DLD1 (cell line): ENCODE data around the gene GALNT2.

Source experiments
- in situ Hi-C: cut with HindIII; loops from 2 replicates; pipeline ENCODE4 v1.10.0; 2017; ENCODE audit warnings: low sequenced_read_pairs

Gene GALNT2

DNA sequence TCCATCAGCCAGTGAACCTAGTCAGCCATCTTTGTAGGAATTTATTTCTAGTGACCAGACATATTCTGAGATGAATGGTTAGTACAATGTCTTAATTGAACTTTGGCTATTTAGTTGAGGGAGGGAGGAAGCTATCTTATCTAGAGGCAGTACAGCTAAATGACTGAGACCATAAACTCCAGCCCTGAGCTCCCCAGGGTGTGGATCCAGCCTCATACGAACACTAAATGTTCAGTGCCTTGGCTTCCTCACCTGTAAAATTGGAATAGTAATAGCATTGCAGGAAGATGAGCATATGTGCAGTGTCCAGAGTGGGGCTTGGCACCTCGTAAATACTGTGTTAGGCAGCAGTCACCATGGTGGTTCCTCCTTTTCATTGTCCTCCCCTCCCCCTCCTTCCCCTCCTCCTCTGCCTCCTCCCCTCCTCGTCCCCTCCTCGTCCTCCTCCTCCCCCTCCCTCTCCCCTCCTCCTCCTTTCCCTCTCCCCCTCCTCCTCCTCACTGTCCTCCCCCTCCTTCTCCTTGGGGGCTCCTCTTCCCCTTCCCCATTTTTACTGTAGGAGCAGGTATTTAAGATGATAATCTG is 108.2 kb downstream of the GALNT2 start:
- in situ Hi-C loops = no loop called here

DNA sequence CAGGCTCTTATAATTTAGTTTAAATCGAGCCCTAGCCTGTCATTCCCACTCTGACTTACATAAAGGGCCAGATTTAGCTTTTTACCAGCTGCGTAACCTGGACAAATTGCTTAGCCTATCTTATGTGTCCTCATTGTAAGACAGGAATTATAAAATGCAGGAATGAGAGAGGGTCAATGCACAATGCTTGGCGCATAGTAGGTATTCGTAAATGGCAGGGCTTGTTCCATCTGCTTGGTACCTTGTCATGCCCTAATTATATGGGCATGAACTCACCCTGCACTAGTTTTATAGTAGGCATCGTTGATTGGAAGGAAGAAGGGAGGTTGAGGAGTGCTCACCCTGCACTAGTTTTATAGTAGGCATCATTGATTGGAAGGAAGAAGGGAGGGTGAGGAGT is 108.8 kb downstream of the GALNT2 start:
- in situ Hi-C loops = no loop called here

DNA sequence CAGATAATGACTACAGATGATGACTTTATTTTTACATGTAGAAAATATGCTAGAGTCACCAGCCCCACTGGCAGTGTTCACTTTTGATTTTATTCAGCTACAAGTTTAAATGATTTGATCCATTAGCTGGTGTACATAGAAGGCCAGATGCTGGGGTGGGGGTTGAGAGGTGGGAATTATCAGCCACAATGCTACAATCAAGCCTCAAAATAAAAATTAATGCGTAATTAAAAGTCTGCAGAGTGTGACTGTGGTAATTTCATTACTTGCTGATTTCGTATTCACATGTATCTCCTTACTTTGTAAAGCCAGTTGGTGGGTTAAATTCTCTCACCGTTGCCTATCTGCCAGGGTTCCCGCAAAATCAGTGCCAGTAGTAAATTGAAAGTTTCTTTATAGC is 109.3 kb downstream of the GALNT2 start:
- in situ Hi-C loops = no loop called here

DNA sequence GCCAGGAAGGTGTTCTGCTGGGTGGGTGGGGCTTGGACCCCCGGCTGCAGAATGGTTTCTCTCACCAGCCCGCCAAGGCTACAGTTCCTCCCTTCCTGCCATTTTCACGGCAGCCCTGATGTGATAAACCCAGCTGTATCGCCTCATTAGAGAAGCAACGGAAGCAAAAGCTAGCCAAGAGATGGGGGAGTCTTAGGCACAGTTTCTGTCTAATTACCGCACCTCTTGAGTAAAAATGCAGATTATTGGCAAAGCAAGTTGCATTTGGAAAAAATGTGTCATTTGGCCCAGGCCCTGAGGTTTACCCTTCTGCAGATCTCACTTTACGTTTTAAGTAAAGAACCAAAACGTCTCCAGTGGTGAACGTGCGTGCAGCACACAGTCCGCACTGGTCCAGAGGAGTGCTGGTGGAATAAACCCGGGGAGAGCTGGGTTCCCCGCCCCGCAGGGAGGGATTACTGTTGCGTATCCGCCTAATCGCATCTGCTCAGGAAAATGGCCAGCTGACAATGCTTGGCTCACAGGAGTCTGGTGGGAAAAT is 109.9 kb downstream of the GALNT2 start:
- in situ Hi-C loops = no loop called here

DNA sequence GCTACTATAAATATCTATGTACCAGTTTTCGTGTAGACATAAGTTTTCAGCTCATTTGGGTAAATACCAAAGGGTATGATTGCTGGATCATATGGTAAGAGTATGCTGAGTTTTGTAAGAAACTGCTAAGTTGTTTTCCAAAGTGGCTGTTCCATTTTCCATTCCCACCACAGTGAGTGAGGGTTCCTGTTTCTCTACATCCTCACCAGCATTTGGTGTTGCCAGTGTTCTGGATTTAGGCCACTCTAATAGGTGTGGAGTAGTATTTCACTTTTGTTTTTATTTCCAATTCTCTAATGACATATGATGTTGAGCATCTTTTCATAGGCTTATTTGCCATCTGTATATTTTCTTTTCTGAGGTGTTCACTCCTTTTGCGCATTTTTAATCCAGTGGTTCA is 112.2 kb downstream of the GALNT2 start:
- in situ Hi-C loops = no loop called here

DNA sequence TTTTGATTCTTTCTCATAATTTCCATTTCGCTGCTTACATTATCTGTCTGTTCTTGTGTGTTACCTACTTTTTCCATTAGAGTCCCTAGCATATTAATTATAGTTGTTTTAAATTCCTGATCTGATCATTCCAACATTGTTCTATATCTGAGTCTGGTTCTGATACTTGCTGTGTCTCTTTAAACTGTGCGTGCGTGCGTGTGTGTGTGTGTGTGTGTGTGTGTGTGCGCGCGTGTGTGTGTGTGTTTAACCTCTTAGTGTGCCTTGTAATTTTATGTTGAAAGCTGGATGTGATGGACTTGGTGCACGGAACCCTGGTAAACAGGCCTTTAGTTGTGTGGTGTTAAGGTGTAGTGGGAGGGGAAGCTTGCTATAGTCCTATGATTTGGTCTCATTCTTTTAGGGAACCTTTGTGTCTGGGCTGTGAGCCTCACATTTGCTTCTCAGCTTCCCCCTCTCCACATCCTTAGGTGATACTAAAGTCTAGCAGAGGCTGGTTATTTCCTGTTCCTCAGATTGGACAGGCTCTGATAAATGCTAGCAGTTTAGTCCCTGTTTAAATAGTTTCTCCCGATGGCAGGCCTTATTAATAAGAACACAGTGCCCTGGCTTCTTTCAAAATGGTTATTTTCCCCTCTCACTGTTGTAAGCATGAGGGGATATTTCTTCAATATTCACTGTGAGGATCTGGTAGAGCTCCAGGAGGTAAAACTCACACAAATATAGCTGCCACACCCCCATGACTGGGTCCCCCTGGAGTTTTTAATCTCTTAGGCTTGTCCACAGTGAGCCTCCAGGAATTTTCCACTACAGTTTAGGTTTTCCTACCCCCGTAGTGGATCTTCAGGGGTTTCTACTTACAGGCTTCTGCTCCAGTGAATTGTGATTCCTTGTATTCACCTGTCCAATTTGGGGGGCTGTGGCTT is 118.3 kb downstream of the GALNT2 start:
- in situ Hi-C loops = no loop called here

DNA sequence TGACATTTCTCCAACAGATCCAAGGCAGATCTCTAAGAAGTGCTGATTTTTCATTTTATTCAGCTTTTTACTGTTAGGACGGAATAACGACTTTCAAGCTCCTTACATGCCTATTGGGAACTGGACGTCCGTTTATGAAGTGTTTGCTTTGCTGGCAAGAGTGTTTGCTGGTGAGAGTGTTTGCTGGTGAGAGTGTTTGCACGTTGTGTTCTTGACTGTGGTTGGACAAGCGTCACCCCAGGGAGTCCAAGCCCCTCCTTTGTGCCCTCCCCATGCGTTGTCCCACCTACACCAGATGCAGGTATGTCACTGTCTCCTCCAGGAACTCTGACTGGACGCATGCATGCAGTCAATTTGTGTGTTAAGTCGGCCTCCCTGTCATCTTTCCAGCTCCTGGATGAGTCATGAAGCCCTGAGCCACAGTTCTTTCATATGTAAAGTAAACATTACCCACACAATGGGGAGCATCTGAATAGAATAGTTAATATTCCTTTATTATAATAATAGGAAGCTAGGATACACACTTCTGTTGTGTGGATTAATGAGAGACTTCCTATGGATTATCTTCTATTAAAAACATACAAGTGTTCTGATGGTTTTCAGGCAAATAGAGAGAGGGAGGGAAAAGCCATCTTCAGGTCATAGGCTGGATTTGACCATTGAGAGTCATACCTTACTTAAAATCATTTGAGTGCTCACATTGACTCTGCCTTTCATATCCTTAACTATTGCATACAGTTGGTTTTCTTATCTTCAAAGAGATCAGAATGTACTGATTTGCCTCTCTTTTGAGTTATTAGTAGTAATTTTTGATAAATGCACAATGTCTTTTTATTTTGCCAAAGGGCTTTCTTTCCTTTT is 119.2 kb downstream of the GALNT2 start:
- in situ Hi-C loops = no loop called here

DNA sequence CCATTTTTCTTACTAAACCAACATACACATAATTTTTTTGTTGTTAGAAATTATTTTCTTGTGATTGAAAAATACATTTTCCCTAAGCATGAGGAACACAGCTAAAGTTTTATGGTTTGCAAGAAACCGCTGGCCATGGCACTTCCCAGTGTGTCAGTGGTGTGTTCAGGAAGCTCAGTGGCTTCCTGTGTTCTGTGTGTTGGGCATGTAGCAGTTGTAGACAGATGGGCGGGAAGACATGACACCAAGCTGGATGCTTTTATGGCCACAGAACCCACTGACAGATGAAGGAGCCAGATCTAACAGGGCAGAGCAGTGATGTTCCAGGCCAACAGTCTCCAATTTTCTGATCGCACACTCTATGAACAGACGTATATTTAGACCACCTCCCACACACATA is 119.8 kb downstream of the GALNT2 start:
- in situ Hi-C loops = no loop called here

DNA sequence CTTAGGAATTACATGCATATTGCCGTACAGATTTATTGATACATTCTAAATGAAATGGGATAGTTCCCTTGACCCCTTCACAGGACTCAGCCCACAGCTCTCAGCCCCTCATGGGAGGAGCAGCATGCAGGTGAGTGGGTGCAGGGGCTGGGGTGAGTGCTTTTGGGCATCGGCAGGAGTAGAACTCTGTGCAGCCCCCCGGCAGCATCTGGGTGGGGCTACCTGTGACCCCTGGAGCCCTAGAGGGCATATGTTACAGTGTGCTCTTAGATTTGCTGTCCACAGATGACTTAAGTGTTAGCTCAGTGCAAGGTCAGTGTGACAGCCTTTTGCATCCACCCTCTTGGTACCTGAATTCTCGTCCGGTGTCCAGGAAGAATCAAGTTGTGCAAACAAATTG is 120.3 kb downstream of the GALNT2 start:
- in situ Hi-C loops = no loop called here

DNA sequence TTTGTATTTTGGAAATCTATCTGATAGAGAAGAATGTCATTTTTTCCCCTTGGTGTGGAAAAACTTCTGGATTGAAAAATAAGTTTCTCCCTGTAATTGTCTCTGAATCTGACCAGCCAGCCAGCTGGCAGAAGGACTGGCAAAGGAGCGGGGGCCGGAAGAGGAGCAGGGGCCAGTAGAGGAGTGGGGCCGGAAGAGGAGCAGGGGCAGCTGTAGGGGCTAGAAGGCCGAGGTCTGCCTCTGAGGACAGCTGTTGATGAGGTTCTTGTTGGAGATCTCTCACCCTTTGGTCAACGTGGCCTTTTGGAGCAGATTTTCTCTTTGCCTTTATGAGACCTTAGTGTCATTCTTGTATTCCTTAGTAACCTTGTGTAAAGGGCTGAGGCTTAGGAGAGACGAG is 121.8 kb downstream of the GALNT2 start:
- in situ Hi-C loops = no loop called here

DNA sequence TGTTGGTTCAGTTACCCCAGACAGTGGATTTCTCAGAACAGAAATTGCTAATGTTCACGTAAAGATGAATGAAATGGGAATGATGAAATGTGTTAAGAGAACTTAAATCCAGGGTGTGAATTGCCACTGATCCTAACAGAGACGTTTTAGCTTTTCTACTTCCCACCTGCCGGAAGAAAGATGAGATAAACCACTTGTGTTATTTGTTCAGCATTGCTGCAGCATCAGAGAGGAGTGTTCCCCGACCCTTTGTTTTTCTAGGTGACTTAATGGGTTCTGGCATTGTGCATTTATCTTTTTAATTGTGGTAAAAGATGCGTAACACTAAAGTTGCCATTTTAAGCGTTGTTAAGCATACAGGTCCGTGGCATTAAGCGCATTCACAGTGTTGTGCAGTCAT is 122.3 kb downstream of the GALNT2 start:
- in situ Hi-C loops = no loop called here

DNA sequence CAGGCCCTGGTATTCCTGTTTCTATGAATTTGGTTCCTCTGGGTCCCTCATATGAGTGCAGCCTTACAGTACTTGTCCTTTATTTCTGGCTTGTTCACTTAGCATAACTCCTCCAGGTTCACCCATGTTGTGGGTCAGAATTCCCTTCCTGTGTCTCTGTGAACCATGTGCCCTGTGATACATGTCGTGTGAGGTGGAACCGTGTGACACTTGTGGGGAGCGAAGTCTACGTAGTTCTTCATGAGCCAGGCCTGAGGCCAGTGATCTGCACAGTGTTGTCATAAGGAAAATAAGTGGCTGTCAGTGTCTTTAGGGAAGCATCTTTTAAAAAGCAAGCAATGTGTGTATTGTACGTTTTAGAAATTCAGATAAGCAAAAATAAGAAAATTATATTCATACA is 122.8 kb downstream of the GALNT2 start:
- in situ Hi-C loops = no loop called here

DNA sequence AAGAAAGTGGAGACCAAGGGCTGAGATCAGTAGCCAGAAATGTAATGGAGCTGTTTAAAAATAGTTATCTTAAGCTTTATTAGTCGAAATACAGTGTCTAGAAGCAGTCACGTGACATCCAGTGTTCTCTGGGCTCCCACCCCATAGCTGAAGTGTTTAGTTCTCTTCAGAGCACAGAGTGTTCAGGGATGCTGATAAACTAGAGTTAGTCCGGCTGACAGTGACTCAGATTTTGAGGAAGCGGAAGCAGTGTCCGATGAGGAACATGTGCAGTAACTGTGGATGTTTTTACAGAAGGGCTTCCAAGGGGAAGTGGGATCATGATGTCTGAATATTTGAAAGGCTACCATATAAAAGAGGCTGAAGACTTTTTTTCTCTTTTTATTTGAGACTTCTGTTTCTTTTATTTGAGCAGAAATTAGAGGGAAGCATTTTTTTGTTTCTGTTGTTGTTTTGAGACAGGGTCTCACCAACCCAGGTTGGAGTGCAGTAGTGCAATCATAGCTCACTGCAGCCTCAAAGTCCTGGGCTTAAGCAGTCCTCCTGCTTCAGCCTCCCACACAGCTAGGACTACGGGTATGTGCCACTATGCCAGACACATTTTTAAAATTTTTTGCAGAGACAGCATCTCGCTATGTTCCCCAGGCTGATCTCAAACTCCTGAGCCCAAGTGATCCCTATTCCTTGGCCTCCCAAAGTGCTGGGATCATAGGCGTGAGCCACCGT is 124.2 kb downstream of the GALNT2 start:
- in situ Hi-C loops = no loop called here

DNA sequence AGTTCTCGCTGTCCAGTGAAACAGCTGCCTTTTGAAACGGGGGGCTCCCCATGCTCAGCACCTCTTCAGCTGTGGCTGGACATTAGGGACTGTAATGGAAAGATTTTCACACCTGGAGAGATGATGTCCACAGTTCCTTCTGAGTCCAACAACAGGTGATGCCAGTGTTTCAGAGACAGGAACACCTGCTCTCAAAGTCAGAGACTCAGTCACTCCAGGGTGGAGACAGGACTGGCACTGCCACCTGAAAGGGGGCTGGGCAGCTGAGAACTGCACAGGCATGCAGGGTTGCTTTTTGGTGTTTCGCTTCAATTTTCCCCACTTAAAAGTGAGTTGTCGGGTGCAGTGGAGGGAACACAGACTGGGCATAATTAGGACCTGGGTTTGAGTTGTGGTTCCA is 124.8 kb downstream of the GALNT2 start:
- in situ Hi-C loops = no loop called here

DNA sequence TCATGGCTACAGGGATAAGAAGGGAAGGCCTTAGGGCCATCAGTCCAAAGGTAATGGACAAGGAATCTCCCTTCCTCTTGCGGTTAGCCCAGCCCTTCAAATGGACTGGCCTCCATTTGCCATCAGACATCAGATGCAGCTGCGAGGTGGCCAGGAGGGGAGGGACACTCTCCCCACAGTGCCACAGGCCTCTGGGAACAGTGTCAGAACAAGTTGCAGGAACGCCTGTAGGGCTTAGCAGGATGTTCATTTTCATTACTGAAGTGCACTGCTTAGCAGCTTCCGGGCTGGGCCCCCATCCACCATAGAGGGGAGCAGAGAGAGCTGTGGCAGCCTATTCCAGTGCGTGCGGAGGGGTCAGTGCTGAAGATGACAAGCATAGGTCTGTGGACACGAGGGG is 127.5 kb downstream of the GALNT2 start:
- in situ Hi-C loops = no loop called here

DNA sequence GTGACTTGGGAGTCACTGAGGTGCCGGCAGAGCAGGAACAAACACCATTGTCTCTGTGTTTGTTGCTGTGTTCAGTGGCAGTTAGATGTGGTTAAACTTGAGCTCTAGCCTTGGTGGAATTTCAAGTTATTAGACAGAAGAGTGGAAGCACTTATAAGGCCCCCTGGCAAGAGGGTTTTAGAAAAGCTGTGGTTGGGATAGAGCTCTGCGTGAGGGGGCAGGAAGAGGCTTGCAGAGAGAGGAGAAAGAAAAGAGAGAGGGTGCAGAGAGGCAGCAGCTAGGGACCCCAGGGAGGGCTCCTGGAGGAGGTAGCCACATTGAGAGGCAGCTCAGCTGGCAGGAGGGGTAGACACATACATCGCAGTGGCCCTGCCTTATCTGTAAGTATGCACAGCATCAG is 128.2 kb downstream of the GALNT2 start:
- in situ Hi-C loops = no loop called here

DNA sequence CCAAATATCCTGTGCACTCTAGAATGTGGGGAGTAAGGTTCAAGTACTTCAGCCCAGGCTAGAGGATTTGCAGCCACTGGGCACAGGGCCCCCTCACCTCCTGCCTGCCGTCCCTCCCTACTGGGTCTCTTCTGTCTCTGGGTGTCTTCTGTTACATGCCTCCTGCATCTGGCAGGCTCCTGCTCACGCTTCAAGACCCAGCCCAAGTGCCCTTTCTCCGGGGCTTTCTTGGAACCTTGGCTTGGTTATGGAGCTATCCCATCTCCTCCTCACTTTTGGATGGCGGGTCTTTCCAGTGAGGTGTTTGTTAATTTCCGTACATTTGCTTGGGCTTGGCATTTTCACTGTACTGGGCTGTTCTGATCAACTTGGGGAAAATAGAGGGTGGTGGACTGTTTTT is 129.0 kb downstream of the GALNT2 start:
- in situ Hi-C loops = no loop called here

DNA sequence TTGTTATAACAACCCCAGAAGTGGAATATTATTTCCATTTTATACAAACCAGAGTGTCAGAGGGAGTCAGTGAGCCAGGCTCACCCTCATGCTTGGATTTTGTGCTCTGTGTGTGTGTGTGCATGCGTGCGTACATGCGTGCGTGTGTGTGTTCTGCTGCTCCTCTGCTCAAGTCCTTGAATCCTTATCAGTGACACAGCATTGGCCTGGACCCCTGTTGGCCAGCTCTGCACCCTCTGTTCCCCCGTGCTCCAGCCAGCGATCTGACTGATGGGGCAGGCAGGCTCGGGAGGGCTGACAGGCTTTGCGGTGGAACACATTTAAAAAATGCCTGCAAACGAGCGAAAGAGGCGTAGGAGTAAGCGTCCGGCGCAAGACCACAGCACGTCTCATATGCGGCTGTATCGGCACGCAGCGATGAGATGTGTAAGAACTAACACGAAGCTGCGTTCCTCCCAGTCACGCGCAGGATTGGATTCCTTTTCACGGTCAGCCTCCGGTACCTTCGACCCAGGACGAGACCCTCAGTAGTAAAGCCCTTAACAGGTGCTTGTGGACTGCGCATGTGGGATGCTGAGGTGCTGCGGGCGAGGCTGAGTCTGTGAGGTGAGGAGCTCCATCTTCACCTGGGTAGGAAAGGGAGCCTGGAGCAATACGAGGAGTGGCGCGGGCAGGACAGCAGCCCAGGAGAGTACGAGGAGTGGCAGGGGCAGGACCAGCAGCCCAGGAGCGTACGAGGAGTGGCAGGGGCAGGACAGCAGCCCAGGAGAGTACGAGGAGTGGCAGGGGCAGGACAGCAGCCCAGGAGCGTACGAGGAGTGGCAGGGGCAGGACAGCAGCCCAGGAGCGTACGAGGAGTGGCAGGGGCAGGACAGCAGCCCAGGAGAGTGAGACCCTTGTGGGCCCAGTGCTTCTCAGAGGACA is 130.9 kb downstream of the GALNT2 start:
- in situ Hi-C loops = no loop called here

DNA sequence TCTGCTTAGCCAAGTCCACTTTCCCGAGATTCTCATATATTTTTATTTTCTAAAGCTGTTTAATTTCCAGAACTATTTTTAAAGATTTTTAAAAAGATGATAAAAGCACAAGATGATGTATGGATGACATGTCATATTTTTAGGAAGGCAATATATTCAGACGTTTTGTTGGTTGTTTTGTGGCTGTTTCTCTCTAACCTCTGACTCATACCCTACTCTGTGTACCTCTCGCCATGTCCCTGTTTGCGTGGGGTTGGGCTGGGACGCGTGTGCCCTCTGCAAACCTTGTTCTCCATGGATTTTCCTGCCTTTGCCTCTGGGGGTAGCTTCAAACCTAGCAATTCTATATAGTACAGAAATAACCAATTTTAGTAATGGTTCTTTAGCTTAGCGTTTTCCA is 132.0 kb downstream of the GALNT2 start:
- in situ Hi-C loops = no loop called here

DNA sequence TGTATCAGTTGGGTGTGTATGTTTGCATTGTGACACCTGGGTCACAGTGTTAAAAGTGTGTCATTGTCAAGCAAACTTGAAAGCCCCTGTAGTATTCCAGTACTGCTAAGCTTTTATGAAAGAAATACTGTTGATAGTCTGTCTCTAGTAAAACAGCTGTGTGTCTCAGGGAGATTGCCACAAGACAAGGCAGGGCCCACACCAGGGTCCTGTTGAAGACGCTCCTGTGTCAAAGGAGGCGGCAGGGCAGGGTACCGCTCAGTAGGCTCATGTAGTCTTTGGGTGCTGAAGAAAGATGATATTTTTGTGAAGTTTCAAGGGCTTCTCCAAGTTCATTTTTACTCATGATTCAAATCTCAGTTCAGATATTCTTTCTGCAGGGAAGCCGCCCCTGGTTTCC is 132.5 kb downstream of the GALNT2 start:
- in situ Hi-C loops = no loop called here
